Activated B cell treated with CpG ODN at 0.5 μM for 24 hours (primary cell): ENCODE data around the gene PCARE. TPM values are rescaled to one million over a fixed set of nuclear protein-coding genes. Genes with fewer than 3 reads are reported as not detected.

Experiments
- ATAC-seq: fragments of 200-7000 bp; cut with Tn5 transposase; one replicate; pipeline ENCODE4 v1.10.0; 2021; ENCODE audit warnings: low read depth, mild to moderate bottlenecking, moderate library complexity
- CTCF ChIA-PET: fragments of 350-600 bp; sonication (Branson Sonifier 250); formaldehyde crosslinking; loops from one replicate; lab custom pipeline; 2021; ENCODE audit warnings: antibody characterized with exemption; lab: Charles Lee
- POLR2A ChIA-PET: fragments of 350-600 bp; sonication (Branson Sonifier 250); formaldehyde crosslinking; loops from one replicate; lab custom pipeline; 2021; ENCODE audit warnings: antibody characterized with exemption; lab: Charles Lee
- DNase-seq: peaks from one replicate; pipeline ENCODE4 v3.0.0; 2022
- H3K27ac Mint-ChIP-seq: one replicate; pipeline ENCODE4 v1.8.0; 2020; ENCODE audit warnings: mixed read lengths
- H3K27me3 Mint-ChIP-seq: one replicate; pipeline ENCODE4 v1.8.0; 2021; ENCODE audit warnings: mixed read lengths
- H3K36me3 Mint-ChIP-seq: one replicate; pipeline ENCODE4 v1.8.0; 2021; ENCODE audit warnings: low read depth, mixed read lengths
- H3K4me1 Mint-ChIP-seq: one replicate; pipeline ENCODE4 v1.8.0; 2021; ENCODE audit warnings: mixed read lengths
- H3K4me3 Mint-ChIP-seq: one replicate; pipeline ENCODE4 v1.8.0; 2020; ENCODE audit warnings: mild to moderate bottlenecking, mixed read lengths
- H3K9me3 Mint-ChIP-seq: one replicate; pipeline ENCODE4 v1.8.0; 2020; ENCODE audit warnings: mixed read lengths
- CTCF ChIP-seq: fragments of 200-600 bp; IDR thresholded peaks from one replicate; pipeline ENCODE4 v1.8.0; 2022; ENCODE audit warnings: antibody characterized with exemption, mild to moderate bottlenecking
- intact Hi-C: fragments of 100-400 bp; cut with micrococcal nuclease; formaldehyde crosslinking; loops from one replicate; pipeline ENCODE4 v1.15.1; 2024
- total RNA-seq: library from RNA; stranded (reverse); gene quantifications from 2 replicates; pipeline ENCODE4 v1.2.3, GENCODE V29; 2022

PCARE gene
- total RNA-seq, 1 donor from 2014 or later, result not detected

GRCh38 chr2:29063646-29064345 is 10.5 kb downstream of the PCARE start:
- H3K27me3 Mint-ChIP-seq, result no peaks in the 10 kb centered on the region
- no peaks in the 10 kb centered on the region for H3K9me3 Mint-ChIP-seq
- TF ChIP-seq CTCF, result no peak
- intact Hi-C loops, result no loop called here
- ChIA-PET CTCF (no interaction called here), POLR2A (no interaction called here)
- DNase-seq (no peak), ATAC-seq (no peak)
- no peaks in the 10 kb centered on the region for H3K4me1 Mint-ChIP-seq
- no peak overlapping the region for H3K4me3 Mint-ChIP-seq
- H3K27ac Mint-ChIP-seq, result no peak overlapping the region
- H3K36me3 Mint-ChIP-seq, result no peaks in the 10 kb centered on the region

- Mint-ChIP-seq H3K36me3 (no peaks in the 10 kb centered on the region), H3K4me3 (no peak overlapping the region), H3K27me3 (no peaks in the 10 kb centered on the region), H3K27ac (no peak overlapping the region), H3K4me1 (no peaks in the 10 kb centered on the region), H3K9me3 (no peaks in the 10 kb centered on the region)
- TF ChIP-seq CTCF, result no peak
- ChIA-PET POLR2A (no interaction called here), CTCF (no interaction called here)
- intact Hi-C loops, result no loop called here
- ATAC-seq, result no peak
- DNase-seq, result no peak
Measured at GRCh38 chr2:29063056-29063455, 11.3 kb downstream of the PCARE start.

GRCh38 chr2:29062371-29062770 is 12.0 kb downstream of the PCARE start:
- DNase-seq, result no peak
- no peaks in the 10 kb centered on the region for H3K36me3 Mint-ChIP-seq
- no peak overlapping the region for H3K4me3 Mint-ChIP-seq
- H3K27me3 Mint-ChIP-seq, result no peaks in the 10 kb centered on the region
- no peaks in the 10 kb centered on the region for H3K4me1 Mint-ChIP-seq
- no peak for ATAC-seq
- POLR2A ChIA-PET, result no interaction called here
- H3K27ac Mint-ChIP-seq, result no peak overlapping the region
- TF ChIP-seq CTCF, result no peak
- intact Hi-C loops, result no loop called here
- H3K9me3 Mint-ChIP-seq, result no peaks in the 10 kb centered on the region
- CTCF ChIA-PET, result no interaction called here

GRCh38 chr2:29061616-29062015 is 12.7 kb downstream of the PCARE start:
- intact Hi-C loops, result no loop called here
- DNase-seq (no peak), ATAC-seq (no peak)
- Mint-ChIP-seq H3K36me3 (no peaks in the 10 kb centered on the region), H3K9me3 (no peaks in the 10 kb centered on the region), H3K27ac (no peak overlapping the region), H3K27me3 (no peaks in the 10 kb centered on the region), H3K4me1 (no peaks in the 10 kb centered on the region), H3K4me3 (no peak overlapping the region)
- CTCF ChIA-PET, result no interaction called here
- POLR2A ChIA-PET, result no interaction called here
- no peak for TF ChIP-seq CTCF

GRCh38 chr2:29061176-29061575 is 13.1 kb downstream of the PCARE start:
- intact Hi-C loops, result no loop called here
- CTCF ChIA-PET, result no interaction called here
- H3K36me3 Mint-ChIP-seq, result no peaks in the 10 kb centered on the region
- DNase-seq, result no peak
- ATAC-seq, result no peak
- no peak overlapping the region for H3K4me3 Mint-ChIP-seq
- H3K27me3 Mint-ChIP-seq, result no peaks in the 10 kb centered on the region
- no peaks in the 10 kb centered on the region for H3K4me1 Mint-ChIP-seq
- H3K27ac Mint-ChIP-seq, result no peak overlapping the region
- no peak for TF ChIP-seq CTCF
- H3K9me3 Mint-ChIP-seq, result no peaks in the 10 kb centered on the region
- POLR2A ChIA-PET, result no interaction called here
